Caco-2 (cell line): ENCODE results near the gene KLHL2. TPM values are rescaled to one million over a fixed set of nuclear protein-coding genes. Genes with fewer than 3 reads are reported as not detected.

Source experiments
- BruUV-seq: library from RNA; stranded (reverse); fragments of 400-500 nt; replicated peaks from 2 replicates; lab custom pipeline; 2021; lab: Mats Ljungman, UMichigan
- CTCF ChIA-PET: fragments of 300-600 bp; sonication (Branson Sonifier 250); formaldehyde crosslinking; loops from one replicate; lab custom pipeline; 2022; ENCODE audit warnings: antibody characterized with exemption; lab: Charles Lee
- POLR2A ChIA-PET: fragments of 300-600 bp; sonication (Branson Sonifier 250); formaldehyde crosslinking; loops from one replicate; lab custom pipeline; 2022; ENCODE audit warnings: antibody characterized with exemption; lab: Charles Lee
- DNase-seq, 2 experiments: peaks; one replicate each; pipeline versions ENCODE4 v3.0.0 to v3.0.0-alpha.2; 2020 to 2022
- H3K27me3 ChIP-seq: replicated peaks from 2 replicates; pipeline ENCODE4 v1.6.0; 2011; ENCODE audit warnings: low read length; ENCODE audit not compliant: control insufficient read depth, insufficient read depth
- H3K36me3 ChIP-seq: 2 replicates; pipeline ENCODE4 v1.5.1; 2011; ENCODE audit warnings: low read length; ENCODE audit not compliant: control insufficient read depth, insufficient read depth
- H3K4me1 ChIP-seq: fragments of 250-450 bp; sonication (Bioruptor Pico); 2 replicates; pipeline ENCODE4 v1.5.1; 2020; ENCODE audit warnings: mild to moderate bottlenecking
- H3K4me3 ChIP-seq: 2 replicates; pipeline ENCODE4 v1.5.1; 2011; ENCODE audit warnings: low read depth, mild to moderate bottlenecking, control low read depth, low read length
- H3K9me3 ChIP-seq: fragments of 250-450 bp; sonication (Bioruptor Pico); 2 replicates; pipeline ENCODE4 v1.5.1; 2020; ENCODE audit warnings: mild to moderate bottlenecking, moderate library complexity
- H3K27ac Mint-ChIP-seq: one replicate; pipeline ENCODE4 v1.8.0; 2022; ENCODE audit warnings: mixed read lengths; ENCODE audit not compliant: unreplicated experiment
- H3K27me3 Mint-ChIP-seq: one replicate; pipeline ENCODE4 v1.8.0; 2022; ENCODE audit warnings: mixed read lengths; ENCODE audit not compliant: insufficient read depth, unreplicated experiment
- H3K36me3 Mint-ChIP-seq: one replicate; pipeline ENCODE4 v1.8.0; 2022; ENCODE audit warnings: mild to moderate bottlenecking, mixed read lengths; ENCODE audit not compliant: insufficient read depth, unreplicated experiment
- H3K4me1 Mint-ChIP-seq: one replicate; pipeline ENCODE4 v1.8.0; 2022; ENCODE audit warnings: low read depth, mixed read lengths; ENCODE audit not compliant: unreplicated experiment
- H3K4me3 Mint-ChIP-seq: one replicate; pipeline ENCODE4 v1.8.0; 2022; ENCODE audit warnings: mild to moderate bottlenecking, moderate library complexity, mixed read lengths; ENCODE audit not compliant: unreplicated experiment
- H3K9me3 Mint-ChIP-seq: one replicate; pipeline ENCODE4 v1.8.0; 2022; ENCODE audit warnings: mixed read lengths; ENCODE audit not compliant: unreplicated experiment
- intact Hi-C: fragments of 100-400 bp; cut with micrococcal nuclease; formaldehyde crosslinking; loops from one replicate; pipeline ENCODE4 v1.10.0; 2022; ENCODE audit not compliant: unreplicated experiment
- total RNA-seq: library from RNA; stranded (reverse); gene quantifications from 2 replicates; pipeline ENCODE4 v1.2.3, GENCODE V29; 2022
- TF ChIP-seq, protein P1 (sequence below), 2 experiments: fragments of 200-600 bp in 1 of 2; IDR thresholded peaks; 1 replicate in 1 of 2; 2 replicates in 1 of 2; pipeline versions ENCODE4 v1.5.1 to v1.8.0; 2011 to 2022; ENCODE audit warnings: antibody characterized with exemption in 1 of 2, control low read depth in 1 of 2, inconsistent platforms in 1 of 2, low read depth in 1 of 2, low read length in 1 of 2, mild to moderate bottlenecking in 1 of 2, moderate library complexity in 1 of 2; ENCODE audit not compliant: insufficient read depth in 1 of 2, severe bottlenecking in 1 of 2, unreplicated experiment in 1 of 2

KLHL2 gene
- total RNA-seq, 1 experiment from 2014 or later, result 15.9 TPM

DNA sequence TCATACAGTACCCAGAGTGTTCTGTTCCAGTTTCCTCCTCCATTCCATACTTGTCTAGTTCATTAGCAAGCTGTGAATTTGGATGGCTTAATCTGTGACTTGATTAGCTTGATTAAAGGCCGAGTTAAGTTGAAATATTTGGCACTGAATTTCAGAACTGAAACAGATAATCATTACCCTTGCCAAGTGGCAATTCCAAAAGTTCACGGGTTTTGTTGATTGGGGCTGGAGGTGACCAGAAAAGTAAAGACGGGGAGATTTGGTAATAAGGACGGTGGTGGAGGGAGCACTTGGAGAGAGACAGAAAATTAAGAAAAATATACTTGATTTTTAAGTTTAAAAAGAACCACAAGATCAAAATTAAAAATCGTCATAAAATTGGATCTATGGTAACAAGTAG lies 21.9 kb upstream of the KLHL2 start:
- H3K27ac Mint-ChIP-seq, result no peak overlapping the region
- H3K4me3 Mint-ChIP-seq, result no peak overlapping the region
- no peaks in the 10 kb centered on the region for H3K36me3 ChIP-seq
- no peaks in the 10 kb centered on the region for H3K9me3 Mint-ChIP-seq
- no peaks in the 10 kb centered on the region for H3K36me3 Mint-ChIP-seq
- DNase-seq, result no peak
- no peaks in the 10 kb centered on the region for H3K27me3 ChIP-seq
- CTCF ChIA-PET, result no interaction called here
- H3K4me3 ChIP-seq, result no peak overlapping the region
- H3K4me1 Mint-ChIP-seq, result no peaks in the 10 kb centered on the region
- no peaks in the 10 kb centered on the region for H3K9me3 ChIP-seq
- BruUV-seq, result no TSS peak
- TF ChIP-seq, protein P1, sequence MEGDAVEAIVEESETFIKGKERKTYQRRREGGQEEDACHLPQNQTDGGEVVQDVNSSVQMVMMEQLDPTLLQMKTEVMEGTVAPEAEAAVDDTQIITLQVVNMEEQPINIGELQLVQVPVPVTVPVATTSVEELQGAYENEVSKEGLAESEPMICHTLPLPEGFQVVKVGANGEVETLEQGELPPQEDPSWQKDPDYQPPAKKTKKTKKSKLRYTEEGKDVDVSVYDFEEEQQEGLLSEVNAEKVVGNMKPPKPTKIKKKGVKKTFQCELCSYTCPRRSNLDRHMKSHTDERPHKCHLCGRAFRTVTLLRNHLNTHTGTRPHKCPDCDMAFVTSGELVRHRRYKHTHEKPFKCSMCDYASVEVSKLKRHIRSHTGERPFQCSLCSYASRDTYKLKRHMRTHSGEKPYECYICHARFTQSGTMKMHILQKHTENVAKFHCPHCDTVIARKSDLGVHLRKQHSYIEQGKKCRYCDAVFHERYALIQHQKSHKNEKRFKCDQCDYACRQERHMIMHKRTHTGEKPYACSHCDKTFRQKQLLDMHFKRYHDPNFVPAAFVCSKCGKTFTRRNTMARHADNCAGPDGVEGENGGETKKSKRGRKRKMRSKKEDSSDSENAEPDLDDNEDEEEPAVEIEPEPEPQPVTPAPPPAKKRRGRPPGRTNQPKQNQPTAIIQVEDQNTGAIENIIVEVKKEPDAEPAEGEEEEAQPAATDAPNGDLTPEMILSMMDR (IDR thresholded peaks at IDR 0.05; ENCODE audit: insufficient read depth in 1 of 2, low read depth in 1 of 2, low read length in 1 of 2, severe bottlenecking in 1 of 2, unreplicated experiment in 1 of 2), result no peak
- peaks cover 3% of the 10 kb centered on the region for H3K27me3 Mint-ChIP-seq
- intact Hi-C loops, result no loop called here
- no peaks in the 10 kb centered on the region for H3K4me1 ChIP-seq
- POLR2A ChIA-PET, result no interaction called here

DNA sequence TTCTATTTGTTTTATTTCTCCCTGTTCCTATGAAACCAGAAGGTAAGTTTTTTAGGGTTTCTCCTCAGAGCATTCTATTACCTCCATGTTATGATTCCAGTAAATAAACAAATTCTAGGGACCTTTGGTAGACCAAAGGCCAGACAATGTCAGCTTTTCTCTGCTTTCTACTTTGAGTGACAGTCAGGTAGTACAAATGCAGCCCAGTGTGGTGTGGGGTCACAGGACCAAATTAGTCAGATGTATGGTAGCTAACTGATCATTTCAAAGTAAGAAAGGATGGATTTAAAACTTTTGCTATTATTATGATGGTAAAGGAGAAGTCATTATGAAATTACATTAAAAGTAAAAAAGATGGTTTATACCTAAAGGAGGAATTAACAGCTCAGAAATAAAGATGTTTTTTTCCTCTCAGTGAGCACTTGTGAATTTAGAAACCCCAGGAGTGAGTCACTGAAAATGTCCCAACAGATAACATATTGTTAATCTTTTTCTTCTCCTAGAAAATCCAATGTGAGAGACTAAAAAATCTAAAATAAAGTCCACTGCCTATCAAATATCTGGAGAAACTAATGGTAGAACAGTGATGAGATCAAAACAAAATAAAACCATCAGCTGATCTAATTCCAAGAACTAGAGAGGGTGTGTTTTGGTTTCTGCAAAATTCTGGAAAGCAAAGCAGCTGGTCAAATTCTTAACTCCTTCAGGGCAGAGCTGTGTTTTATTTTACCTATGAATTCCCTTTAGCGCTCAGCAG lies 16.6 kb upstream of the KLHL2 start:
- Histone ChIP-seq H3K4me3 (no peak overlapping the region), H3K36me3 (no peaks in the 10 kb centered on the region), H3K27me3 (no peaks in the 10 kb centered on the region), H3K9me3 (no peaks in the 10 kb centered on the region), H3K4me1 (no peaks in the 10 kb centered on the region)
- Mint-ChIP-seq H3K27me3 (no peaks in the 10 kb centered on the region), H3K27ac (no peak overlapping the region), H3K4me3 (no peak overlapping the region), H3K4me1 (no peaks in the 10 kb centered on the region), H3K9me3 (no peaks in the 10 kb centered on the region), H3K36me3 (no peaks in the 10 kb centered on the region)
- TF ChIP-seq, protein P1 (IDR thresholded peaks at IDR 0.05; ENCODE audit: insufficient read depth in 1 of 2, low read depth in 1 of 2, low read length in 1 of 2, severe bottlenecking in 1 of 2, unreplicated experiment in 1 of 2), result no peak
- BruUV-seq, result no TSS peak
- CTCF ChIA-PET, result no interaction called here
- no peak for DNase-seq
- POLR2A ChIA-PET, result no interaction called here
- intact Hi-C loops, result no loop called here

DNA sequence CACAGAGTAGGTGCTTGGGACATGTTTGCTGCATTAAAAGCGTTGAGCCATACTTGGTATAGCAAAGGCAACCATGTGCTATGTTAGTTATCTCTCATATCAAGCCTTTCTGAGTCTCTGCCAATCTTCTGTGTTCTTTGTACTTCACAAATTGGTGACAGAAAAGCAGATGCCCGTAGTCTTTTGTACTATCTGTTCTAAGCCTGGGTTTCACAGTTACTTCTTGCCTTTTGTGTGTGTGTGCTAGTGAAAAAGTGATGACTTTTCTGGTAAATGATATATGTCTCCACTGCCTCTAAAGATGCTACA lies 16.1 kb upstream of the KLHL2 start:
- intact Hi-C loops, result no loop called here
- TF ChIP-seq, protein P1 (IDR thresholded peaks at IDR 0.05; ENCODE audit: insufficient read depth in 1 of 2, low read depth in 1 of 2, low read length in 1 of 2, severe bottlenecking in 1 of 2, unreplicated experiment in 1 of 2), result no peak
- no peak overlapping the region for H3K4me3 ChIP-seq
- Mint-ChIP-seq H3K27me3 (no peaks in the 10 kb centered on the region), H3K36me3 (no peaks in the 10 kb centered on the region), H3K4me3 (no peak overlapping the region), H3K9me3 (no peaks in the 10 kb centered on the region), H3K4me1 (no peaks in the 10 kb centered on the region), H3K27ac (no peak overlapping the region)
- no peaks in the 10 kb centered on the region for H3K36me3 ChIP-seq
- no peak for DNase-seq
- no peaks in the 10 kb centered on the region for H3K9me3 ChIP-seq
- no peaks in the 10 kb centered on the region for H3K4me1 ChIP-seq
- H3K27me3 ChIP-seq, result no peaks in the 10 kb centered on the region
- BruUV-seq, result no TSS peak
- ChIA-PET CTCF (no interaction called here), POLR2A (no interaction called here)
